ENCODE data around the gene RHOXF1. TPM values are rescaled to one million over a fixed set of nuclear protein-coding genes. Genes with fewer than 3 reads are reported as not detected.
"Not testable (repeated sequence)": the region's sequence is repeated elsewhere in the genome, so short reads cannot be mapped to it uniquely, and the experiment has no call there.

RHOXF1 gene
- total RNA-seq, result not detected

- no peak for ATAC-seq
Measured at GRCh38 chrX:120115438-120115963, at the start of gene RHOXF1. RHOXF1 (minus strand) TSS chrX:120115913; CDS start chrX:120115862, 51 bp downstream.

GRCh38 chrX:120159086-120159485, 43.4 kb upstream of the RHOXF1 start:
- ATAC-seq, result not testable (repeated sequence)

- not testable (repeated sequence) for ATAC-seq
Measured at GRCh38 chrX:120158313-120158712, 42.6 kb upstream of the RHOXF1 start, which contains the start of gene RHOXF2. RHOXF2 (plus strand) TSS chrX:120158613; CDS start chrX:120158751, 138 bp downstream.

- ATAC-seq, result not testable (repeated sequence)
Measured at GRCh38 chrX:120150109-120150744, 34.5 kb upstream of the RHOXF1 start.

- ATAC-seq, result no peak
Measured at GRCh38 chrX:120147537-120147936, 31.8 kb upstream of the RHOXF1 start.

GRCh38 chrX:120146323-120146722, 30.6 kb upstream of the RHOXF1 start:
- ATAC-seq, result not testable (repeated sequence)

GRCh38 chrX:120145295-120145925, 29.7 kb upstream of the RHOXF1 start:
- no peak for ATAC-seq

- ATAC-seq, result no peak
Measured at GRCh38 chrX:120144178-120144844, 28.6 kb upstream of the RHOXF1 start.

- ATAC-seq, result no peak
Measured at GRCh38 chrX:120140293-120140981, 24.7 kb upstream of the RHOXF1 start.

GRCh38 chrX:120137439-120137838, 21.7 kb upstream of the RHOXF1 start:
- no peak for ATAC-seq

GRCh38 chrX:120136840-120137239, 21.1 kb upstream of the RHOXF1 start:
- ATAC-seq, result no peak

GRCh38 chrX:120136128-120136527, 20.4 kb upstream of the RHOXF1 start:
- ATAC-seq, result no peak

GRCh38 chrX:120128306-120128846, 12.7 kb upstream of the RHOXF1 start:
- not testable (repeated sequence) for ATAC-seq

- ATAC-seq, result no peak
Measured at GRCh38 chrX:120125444-120125843, 9.7 kb upstream of the RHOXF1 start.

- no peak for ATAC-seq
Measured at GRCh38 chrX:120120223-120120622, 4.5 kb upstream of the RHOXF1 start.

GRCh38 chrX:120111611-120112010, 4.1 kb downstream of the RHOXF1 start:
- no peak for ATAC-seq

- ATAC-seq, result no peak
Measured at GRCh38 chrX:120109378-120109777, 6.3 kb downstream of the RHOXF1 start.

GRCh38 chrX:120104707-120105106, 11.0 kb downstream of the RHOXF1 start:
- ATAC-seq, result not testable (repeated sequence)

- ATAC-seq, result not testable (repeated sequence)
Measured at GRCh38 chrX:120101057-120101456, 14.7 kb downstream of the RHOXF1 start.

- no peak for ATAC-seq
Measured at GRCh38 chrX:120090208-120090607, 25.5 kb downstream of the RHOXF1 start.

- no peak for ATAC-seq
Measured at GRCh38 chrX:120087289-120088017, 28.3 kb downstream of the RHOXF1 start.

Data from esophagus mucosa (tissue), 1 donor.